Endothelial cell of umbilical vein (primary cell): Measurements from ENCODE around the gene SMURF1. TPM values are rescaled to one million over a fixed set of nuclear protein-coding genes. Genes with fewer than 3 reads are reported as not detected.

Experiments
- BruUV-seq: library from RNA; stranded (reverse); fragments of 400-500 nt; replicated peaks from 2 replicates; lab custom pipeline; 2021; lab: Mats Ljungman, UMichigan
- CTCF ChIA-PET: fragments of 300-600, 350-600 bp; sonication (Branson Sonifier 250); formaldehyde crosslinking; loops from one replicate; lab custom pipeline; 2021; ENCODE audit warnings: antibody characterized with exemption, inconsistent platforms; lab: Charles Lee
- POLR2A ChIA-PET: fragments of 300-600, 350-600 bp; sonication (Branson Sonifier 250); formaldehyde crosslinking; loops from one replicate; lab custom pipeline; 2021; ENCODE audit warnings: antibody characterized with exemption, inconsistent platforms; lab: Charles Lee
- DNase-seq: peaks from one replicate; pipeline ENCODE4 v3.0.0-alpha.2; 2011; ENCODE audit warnings: low read depth, low spot score
- FAIRE-seq: peaks from 2 replicates; lab custom pipeline; 2011; peaks lifted over from hg19 to GRCh38; lab: Jason Lieb, UNC
- H2AFZ ChIP-seq: 2 replicates; pipeline ENCODE4 v1.6.0; 2012; ENCODE audit warnings: low read depth, low read length, control low read depth, inconsistent platforms
- H3K27ac ChIP-seq: 2 replicates; pipeline ENCODE4 v1.5.1; 2011; ENCODE audit warnings: low read depth, mild to moderate bottlenecking, control low read depth, low read length, moderate library complexity; ENCODE audit not compliant: insufficient read depth
- H3K27me3 ChIP-seq, 2 experiments: 2 replicates each; pipeline versions ENCODE4 v1.6.0 to v1.6.1; 2011; ENCODE audit warnings: low read length in 2 of 2, mixed read lengths in 1 of 2; ENCODE audit not compliant: control insufficient read depth in 2 of 2, insufficient read depth in 2 of 2
- H3K36me3 ChIP-seq, 2 experiments: 2 replicates in 1 of 2; 3 replicates in 1 of 2; pipeline ENCODE4 v1.5.1; 2011; ENCODE audit warnings: low read length in 2 of 2, mild to moderate bottlenecking in 1 of 2, moderate library complexity in 1 of 2; ENCODE audit not compliant: control insufficient read depth in 2 of 2, insufficient read depth in 2 of 2; ENCODE audit errors: extremely low read depth in 1 of 2
- H3K4me1 ChIP-seq: 3 replicates; pipeline ENCODE4 v1.5.1; 2011; ENCODE audit warnings: mild to moderate bottlenecking, low read length; ENCODE audit not compliant: control insufficient read depth, insufficient read depth; ENCODE audit errors: extremely low read depth
- H3K4me2 ChIP-seq: 2 replicates; pipeline ENCODE4 v1.6.1; 2011; ENCODE audit warnings: low read length, control low read depth, mixed read lengths; ENCODE audit not compliant: insufficient read depth
- H3K4me3 ChIP-seq, 3 experiments: fragments of 200-600 bp in 1 of 3; sonication (generic), shearing (Covaris generic) in 1 of 3; replicated peaks in 1 of 3; 2 replicates each; pipeline ENCODE4 v1.5.1; 2011 to 2016; ENCODE audit warnings: control low read depth in 3 of 3, low read length in 3 of 3, mild to moderate bottlenecking in 2 of 3, inconsistent platforms in 1 of 3, low read depth in 1 of 3, moderate library complexity in 1 of 3; ENCODE audit not compliant: insufficient read depth in 1 of 3
- H3K79me2 ChIP-seq: 2 replicates; pipeline ENCODE4 v1.6.0; 2012; ENCODE audit warnings: low read length, inconsistent platforms; ENCODE audit not compliant: control insufficient read depth, insufficient read depth
- H3K9ac ChIP-seq: replicated peaks from 2 replicates; pipeline ENCODE3; 2011; ENCODE audit warnings: low read length, control low read depth; ENCODE audit not compliant: insufficient read depth; ENCODE audit errors: extremely low read depth
- H3K9me1 ChIP-seq: replicated peaks from 3 replicates; pipeline ENCODE4 v1.6.0; 2011; ENCODE audit warnings: mild to moderate bottlenecking, low read length; ENCODE audit not compliant: control insufficient read depth, insufficient read depth; ENCODE audit errors: extremely low read depth
- H3K9me3 ChIP-seq: replicated peaks from 2 replicates; pipeline ENCODE4 v1.5.1; 2012; ENCODE audit warnings: low read length, inconsistent platforms; ENCODE audit not compliant: control insufficient read depth, insufficient read depth
- H4K20me1 ChIP-seq: replicated peaks from 2 replicates; pipeline ENCODE3; 2011; ENCODE audit warnings: mild to moderate bottlenecking, low read length; ENCODE audit not compliant: control insufficient read depth, insufficient read depth; ENCODE audit errors: extremely low read depth
- CTCF ChIP-seq, 2 donors: IDR thresholded peaks; 1 replicate in 1 of 2; 2 replicates in 1 of 2; pipeline ENCODE4 v1.5.1; 2011; ENCODE audit warnings: low read length in 2 of 2, mild to moderate bottlenecking in 2 of 2, moderate library complexity in 2 of 2, control low read depth in 1 of 2, inconsistent platforms in 1 of 2, low read depth in 1 of 2; ENCODE audit not compliant: insufficient read depth in 1 of 2; ENCODE audit errors: extremely low read depth in 1 of 2
- EZH2 ChIP-seq: IDR thresholded peaks from 2 replicates; pipeline ENCODE4 v1.6.1; 2012; ENCODE audit warnings: borderline replicate concordance, low read depth, mild to moderate bottlenecking, moderate library complexity, low read length, inconsistent platforms; ENCODE audit not compliant: severe bottlenecking
- FOS ChIP-seq: IDR thresholded peaks from 2 replicates; pipeline ENCODE4 v1.6.1; 2011; ENCODE audit warnings: mild to moderate bottlenecking, low read length, moderate library complexity, borderline replicate concordance; ENCODE audit not compliant: insufficient read depth
- GATA2 ChIP-seq: IDR thresholded peaks from 2 replicates; pipeline ENCODE4 v1.7.0; 2011; ENCODE audit warnings: low read depth, mild to moderate bottlenecking, moderate library complexity, mixed read lengths, low read length; ENCODE audit not compliant: insufficient read length, insufficient read depth
- JUN ChIP-seq: IDR thresholded peaks from 2 replicates; pipeline ENCODE4 v1.6.1; 2011; ENCODE audit warnings: borderline replicate concordance, low read depth; ENCODE audit not compliant: insufficient read length, insufficient read depth
- MYC ChIP-seq: IDR thresholded peaks from one replicate; pipeline ENCODE4 v1.6.1; 2011; ENCODE audit warnings: mild to moderate bottlenecking, low read depth, low read length
- POLR2A ChIP-seq: IDR thresholded peaks from 2 replicates; pipeline ENCODE4 v1.6.1; 2012; ENCODE audit warnings: low read depth, mild to moderate bottlenecking, control low read depth, low read length
- POLR2AphosphoS5 ChIP-seq: IDR thresholded peaks from 2 replicates; pipeline ENCODE4 v1.6.1; 2012; ENCODE audit warnings: low read depth, mild to moderate bottlenecking, control low read depth, low read length, moderate library complexity; ENCODE audit not compliant: insufficient read depth
- dilution Hi-C: fragments of 300-500 bp; cut with MboI; formaldehyde crosslinking; loops from one replicate; pipeline ENCODE4 v1.15.0; 2019; ENCODE audit warnings: low sequenced_read_pairs; ENCODE audit not compliant: extremely low pct_ligation_motif_present
- intact Hi-C: fragments of 100-400 bp; cut with micrococcal nuclease; formaldehyde crosslinking; loops from one replicate; pipeline ENCODE4 v1.10.0; 2022
- polyA plus RNA-seq, 4 experiments: library from polyadenylated mRNA; depleted of rRNA in 3 of 4; stranded (reverse) in 3 of 4; unstranded in 1 of 4; fragments of >200 nt; gene quantifications; 2 replicates each; pipeline versions ENCODE4 v1.2.1 to v1.2.3, GENCODE V29; 2011 to 2012; ENCODE audit warnings: missing spikeins in 1 of 4
- total RNA-seq: library from RNA; stranded (reverse); gene quantifications from 2 replicates; pipeline ENCODE4 v1.2.3, GENCODE V29; 2021
- TF ChIP-seq, protein P1 (sequence below): IDR thresholded peaks from 2 replicates; pipeline ENCODE4 v1.6.1; 2011; ENCODE audit not compliant: insufficient read depth, insufficient read length

Gene SMURF1
- total and polyA plus RNA-seq, 2 donors (not counting 3 experiments of a cell fraction or from before 2014, with no cell fraction given) = 11.5 to 22.8 TPM

- Histone ChIP-seq H3K4me3 (no peak overlapping the region), H3K27ac (no peak overlapping the region), H3K4me1 (no peaks in the 10 kb centered on the region), H3K9me3 (no peaks in the 10 kb centered on the region), H4K20me1 (no peaks in the 10 kb centered on the region), H3K79me2 (no peaks in the 10 kb centered on the region), H3K36me3 (no peaks in the 10 kb centered on the region), H2AFZ (no peak overlapping the region), H3K4me2 (no peak overlapping the region), H3K27me3 (peaks cover 3 to 12% of the 10 kb centered on the region in 2 experiments), H3K9me1 (no peaks in the 10 kb centered on the region), H3K9ac (no peak overlapping the region)
- intact Hi-C loops = no loop called here
- DNase-seq = no peak
- ChIA-PET POLR2A (no interaction called here), CTCF (interaction anchor here (1.1 kb wide), 1 partner anchor 28 kb away, joined by 3 read pairs; no protein-coding TSS in a partner anchor)
- TF ChIP-seq POLR2AphosphoS5 (no peak), CTCF (IDR thresholded peaks at IDR 0.05; ENCODE audit: extremely low read depth in 1 of 2, insufficient read depth in 1 of 2, low read depth in 1 of 2, low read length in 2 of 2) (no peak), EZH2 (no peak), MYC (no peak), FOS (no peak), GATA2 (no peak), JUN (no peak), POLR2A (no peak)
- TF ChIP-seq, protein P1, sequence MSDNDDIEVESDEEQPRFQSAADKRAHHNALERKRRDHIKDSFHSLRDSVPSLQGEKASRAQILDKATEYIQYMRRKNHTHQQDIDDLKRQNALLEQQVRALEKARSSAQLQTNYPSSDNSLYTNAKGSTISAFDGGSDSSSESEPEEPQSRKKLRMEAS = no peak
- dilution Hi-C loops = no loop called here
- no TSS peak for BruUV-seq
- FAIRE-seq = no peak
Measured at GRCh38 chr7:99173787-99174186, 29.9 kb upstream of the SMURF1 start.
